Brain microvascular endothelial cell (primary cell): Measurements from ENCODE around the gene HOXD9.

Experiments
- DNase-seq: peaks from one replicate; pipeline ENCODE4 v3.0.0-alpha.2; 2020
- H3K27ac ChIP-seq: fragments of 250-450 bp; sonication (Bioruptor Pico); 2 replicates; pipeline ENCODE4 v1.5.1; 2020; ENCODE audit warnings: mild to moderate bottlenecking, moderate library complexity
- H3K27me3 ChIP-seq: fragments of 250-450 bp; sonication (Bioruptor Pico); replicated peaks from 2 replicates; pipeline ENCODE4 v1.5.1; 2020; ENCODE audit warnings: mild to moderate bottlenecking
- H3K36me3 ChIP-seq: fragments of 250-450 bp; sonication (Bioruptor Pico); replicated peaks from 2 replicates; pipeline ENCODE4 v1.5.1; 2020; ENCODE audit warnings: mild to moderate bottlenecking
- H3K4me3 ChIP-seq: 2 replicates; pipeline ENCODE4 v1.5.1; 2011; ENCODE audit warnings: low read depth, mild to moderate bottlenecking, control low read depth, low read length, moderate library complexity
- CTCF ChIP-seq: IDR thresholded peaks from 2 replicates; pipeline ENCODE4 v1.5.1; 2011; ENCODE audit warnings: low read depth, mild to moderate bottlenecking, moderate library complexity, low read length, control low read depth, inconsistent platforms; ENCODE audit errors: missing control alignments
- in situ Hi-C: cut with HindIII; loops from 2 replicates; pipeline ENCODE4 v1.10.0; 2017; ENCODE audit warnings: low sequenced_read_pairs, low pct_ligation_motif_present

The HOXD9 gene

GRCh38 chr2:176107731-176108181, 14.8 kb upstream of the HOXD9 start:
- in situ Hi-C loops: no loop called here
- Histone ChIP-seq H3K4me3 (no peak overlapping the region), H3K36me3 (no peaks in the 10 kb centered on the region), H3K27ac (no peak overlapping the region), H3K27me3 (peaks cover 88% of the 10 kb centered on the region)
- no peak for TF ChIP-seq CTCF
- DNase-seq: no peak

GRCh38 chr2:176109192-176109901, 13.2 kb upstream of the HOXD9 start:
- no peak overlapping the region for H3K27ac ChIP-seq
- peaks cover 92% of the 10 kb centered on the region for H3K27me3 ChIP-seq
- no peak overlapping the region for H3K4me3 ChIP-seq
- no peaks in the 10 kb centered on the region for H3K36me3 ChIP-seq
- TF ChIP-seq CTCF: no peak
- DNase-seq: no peak
- in situ Hi-C loops: no loop called here

- Histone ChIP-seq H3K27me3 (peaks cover 92% of the 10 kb centered on the region), H3K27ac (no peak overlapping the region), H3K36me3 (no peaks in the 10 kb centered on the region), H3K4me3 (no peak overlapping the region)
- no peak for DNase-seq
- no peak for TF ChIP-seq CTCF
- in situ Hi-C loops: no loop called here
These were observed 12.6 kb upstream of the HOXD9 start for GRCh38 chr2:176109946-176110345.

DNA sequence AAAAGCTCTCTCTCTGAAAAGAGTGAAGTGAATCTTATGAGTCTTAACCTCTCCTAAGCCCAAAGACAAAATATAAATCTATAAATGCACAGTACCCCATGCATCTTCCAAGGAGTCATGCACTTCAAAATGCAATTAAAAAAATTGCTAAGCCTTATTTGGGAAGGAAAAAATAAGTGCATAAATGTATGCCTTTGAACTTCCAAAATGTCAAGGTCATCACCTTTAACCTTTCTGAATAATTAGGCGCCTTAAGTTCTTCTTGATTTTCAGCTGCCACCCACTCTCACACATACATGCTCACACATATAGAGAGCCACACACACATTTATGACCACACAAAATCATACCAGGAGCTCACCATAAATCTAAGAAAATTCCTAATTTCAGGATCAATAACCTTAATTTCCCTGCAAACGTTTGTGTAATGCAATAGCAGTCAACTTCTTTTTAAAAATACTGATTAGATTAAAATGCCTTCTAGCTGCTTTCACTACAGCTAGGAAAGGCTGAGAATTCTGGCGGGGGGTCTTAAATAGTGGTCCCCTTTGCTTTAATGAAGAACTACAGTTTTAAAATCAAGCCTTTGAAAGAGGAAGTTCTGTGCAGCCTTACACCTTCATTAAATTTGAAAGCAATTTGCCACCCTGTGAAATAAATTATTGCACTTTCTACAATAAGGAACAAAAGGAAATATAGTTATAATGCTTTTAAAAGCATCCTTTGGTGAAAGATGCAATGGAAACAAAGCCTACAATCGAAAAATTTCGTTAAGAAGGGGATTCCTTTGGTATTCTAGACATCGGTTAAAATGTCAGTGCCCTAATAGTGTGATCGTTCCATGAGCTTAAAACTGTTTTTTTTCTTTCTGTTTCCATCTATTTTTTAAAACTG, 11.9 kb upstream of the HOXD9 start:
- no peak for DNase-seq
- no peak overlapping the region for H3K4me3 ChIP-seq
- no peak overlapping the region for H3K27ac ChIP-seq
- in situ Hi-C loops: no loop called here
- TF ChIP-seq CTCF: no peak
- no peaks in the 10 kb centered on the region for H3K36me3 ChIP-seq
- peaks cover 91% of the 10 kb centered on the region for H3K27me3 ChIP-seq

GRCh38 chr2:176111309-176111663, 11.2 kb upstream of the HOXD9 start:
- peaks cover 91% of the 10 kb centered on the region for H3K27me3 ChIP-seq
- no peak overlapping the region for H3K27ac ChIP-seq
- TF ChIP-seq CTCF: peak; percentile 84
- no peaks in the 10 kb centered on the region for H3K36me3 ChIP-seq
- in situ Hi-C loops: no loop called here
- DNase-seq: no peak
- no peak overlapping the region for H3K4me3 ChIP-seq
